Loucy (cell line): Measurements from ENCODE around the gene GALT.

Experiments used
- H2AFZ ChIP-seq: fragments of 200-600 bp; sonication (generic); 2 replicates; pipeline ENCODE4 v1.6.0; 2016; ENCODE audit warnings: antibody characterized with exemption, mild to moderate bottlenecking, low read length, moderate library complexity
- H3F3A ChIP-seq: fragments of 200-600 bp; 2 replicates; pipeline ENCODE4 v1.6.0; 2016; ENCODE audit warnings: antibody characterized with exemption, low read depth, mild to moderate bottlenecking
- H3K27me3 ChIP-seq: fragments of 200-600 bp; sonication (generic); 2 replicates; pipeline ENCODE4 v1.6.1; 2014; ENCODE audit warnings: low read length, mild to moderate bottlenecking; ENCODE audit not compliant: insufficient read depth, poor library complexity, severe bottlenecking
- H3K36me3 ChIP-seq: fragments of 200-600 bp; sonication (generic); 2 replicates; pipeline ENCODE4 v1.6.1; 2016; ENCODE audit warnings: low read length; ENCODE audit not compliant: insufficient read depth
- H3K4me1 ChIP-seq: fragments of 200-600 bp; sonication (generic); 2 replicates; pipeline ENCODE4 v1.5.1; 2014; ENCODE audit warnings: low read length, mild to moderate bottlenecking; ENCODE audit not compliant: insufficient read depth, poor library complexity, severe bottlenecking
- H3K4me2 ChIP-seq: fragments of 200-600 bp; sonication (generic); 2 replicates; pipeline ENCODE4 v1.6.0; 2014; ENCODE audit warnings: antibody characterized with exemption, low read length, low read depth, mild to moderate bottlenecking; ENCODE audit not compliant: poor library complexity, severe bottlenecking
- H3K4me3 ChIP-seq: fragments of 200-600 bp; sonication (generic); 2 replicates; pipeline ENCODE4 v1.5.1; 2014; ENCODE audit warnings: low read length, mild to moderate bottlenecking, mixed read lengths; ENCODE audit not compliant: poor library complexity, severe bottlenecking
- H3K79me2 ChIP-seq: fragments of 200-600 bp; sonication (generic); 2 replicates; pipeline ENCODE4 v1.6.1; 2014; ENCODE audit warnings: low read length; ENCODE audit not compliant: insufficient read depth
- H3K9ac ChIP-seq: fragments of 200-600 bp; sonication (generic); 2 replicates; pipeline ENCODE4 v1.6.0; 2014; ENCODE audit warnings: mild to moderate bottlenecking, low read depth, low read length, moderate library complexity; ENCODE audit not compliant: poor library complexity, severe bottlenecking
- H3K9me2 ChIP-seq: fragments of 200-600 bp; sonication (generic); replicated peaks from 2 replicates; pipeline ENCODE4 v1.6.1; 2016; ENCODE audit warnings: low read depth, low read length, mixed read lengths
- H3K9me3 ChIP-seq: fragments of 200-600 bp; sonication (generic); 2 replicates; pipeline ENCODE4 v1.6.1; 2014; ENCODE audit warnings: mild to moderate bottlenecking, antibody characterized with exemption, low read length, low read depth; ENCODE audit not compliant: insufficient read depth
- H4K20me1 ChIP-seq: fragments of 200-600 bp; sonication (generic); 2 replicates; pipeline ENCODE4 v1.6.0; 2014; ENCODE audit warnings: antibody characterized with exemption, low read length, mild to moderate bottlenecking; ENCODE audit not compliant: insufficient read depth, poor library complexity, severe bottlenecking
- EZH2phosphoT487 ChIP-seq: fragments of 200-600 bp; IDR thresholded peaks from 2 replicates; pipeline ENCODE4 v1.6.1; 2018; ENCODE audit warnings: antibody characterized with exemption, mild to moderate bottlenecking, moderate library complexity, borderline replicate concordance
- TF ChIP-seq, protein P1 (sequence below): fragments of 200-600 bp; sonication (generic); conservative IDR thresholded peaks from 2 replicates; pipeline ENCODE4 v1.5.1; 2014; ENCODE audit warnings: mild to moderate bottlenecking, antibody characterized with exemption, low read length

Gene GALT

DNA sequence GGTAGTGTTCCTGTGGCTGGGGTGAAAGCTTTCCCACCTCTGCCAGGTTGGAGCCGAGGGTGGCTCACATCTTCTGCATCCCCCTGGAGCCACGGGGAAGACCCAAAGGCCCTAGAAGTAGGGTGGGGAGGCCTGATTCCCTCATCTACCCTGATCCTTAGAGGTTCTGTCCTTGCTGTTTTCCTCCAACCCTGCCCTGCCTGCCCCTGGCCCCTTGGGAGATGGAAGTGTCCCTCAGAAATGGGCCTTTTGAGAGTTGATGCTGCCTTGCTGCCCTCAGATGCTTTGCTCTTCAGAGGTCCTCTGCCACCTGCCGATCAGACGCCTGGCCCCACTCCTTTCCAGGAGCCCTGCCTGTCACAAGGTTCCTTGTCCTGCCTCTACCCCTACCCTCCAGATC is 38.3 kb downstream of the GALT start:
- no peaks in the 10 kb centered on the region for H3K36me3 ChIP-seq
- no peak overlapping the region for H3K4me2 ChIP-seq
- no peaks in the 10 kb centered on the region for H3K4me1 ChIP-seq
- no peaks in the 10 kb centered on the region for H3F3A ChIP-seq
- H3K9ac ChIP-seq, result no peak overlapping the region
- no peaks in the 10 kb centered on the region for H4K20me1 ChIP-seq
- no peaks in the 10 kb centered on the region for H3K9me2 ChIP-seq
- no peak overlapping the region for H2AFZ ChIP-seq
- H3K27me3 ChIP-seq, result no peaks in the 10 kb centered on the region
- no peaks in the 10 kb centered on the region for H3K9me3 ChIP-seq
- TF ChIP-seq, protein P1, sequence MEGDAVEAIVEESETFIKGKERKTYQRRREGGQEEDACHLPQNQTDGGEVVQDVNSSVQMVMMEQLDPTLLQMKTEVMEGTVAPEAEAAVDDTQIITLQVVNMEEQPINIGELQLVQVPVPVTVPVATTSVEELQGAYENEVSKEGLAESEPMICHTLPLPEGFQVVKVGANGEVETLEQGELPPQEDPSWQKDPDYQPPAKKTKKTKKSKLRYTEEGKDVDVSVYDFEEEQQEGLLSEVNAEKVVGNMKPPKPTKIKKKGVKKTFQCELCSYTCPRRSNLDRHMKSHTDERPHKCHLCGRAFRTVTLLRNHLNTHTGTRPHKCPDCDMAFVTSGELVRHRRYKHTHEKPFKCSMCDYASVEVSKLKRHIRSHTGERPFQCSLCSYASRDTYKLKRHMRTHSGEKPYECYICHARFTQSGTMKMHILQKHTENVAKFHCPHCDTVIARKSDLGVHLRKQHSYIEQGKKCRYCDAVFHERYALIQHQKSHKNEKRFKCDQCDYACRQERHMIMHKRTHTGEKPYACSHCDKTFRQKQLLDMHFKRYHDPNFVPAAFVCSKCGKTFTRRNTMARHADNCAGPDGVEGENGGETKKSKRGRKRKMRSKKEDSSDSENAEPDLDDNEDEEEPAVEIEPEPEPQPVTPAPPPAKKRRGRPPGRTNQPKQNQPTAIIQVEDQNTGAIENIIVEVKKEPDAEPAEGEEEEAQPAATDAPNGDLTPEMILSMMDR, result no peak
- no peak for TF ChIP-seq EZH2phosphoT487
- H3K4me3 ChIP-seq, result no peak overlapping the region
- H3K79me2 ChIP-seq, result no peaks in the 10 kb centered on the region

DNA sequence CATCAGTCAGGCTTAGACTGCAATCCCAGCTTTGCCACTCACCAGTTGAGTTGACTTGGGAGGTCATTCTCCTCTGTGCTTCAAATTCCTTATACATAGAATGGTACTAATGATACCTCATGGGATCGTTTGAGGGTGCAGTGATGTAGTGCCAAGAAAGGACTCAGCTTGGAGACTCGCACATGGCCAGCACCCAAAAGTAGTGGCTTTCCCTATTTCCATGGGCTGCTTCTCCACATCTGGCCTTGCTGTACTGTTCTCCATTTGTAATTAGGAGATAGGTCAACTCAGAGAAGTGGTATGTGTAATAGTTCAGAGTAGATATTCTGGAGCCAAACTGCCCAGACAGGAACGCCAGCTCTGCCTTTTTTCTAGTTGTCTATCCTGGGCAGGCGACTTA is 39.1 kb downstream of the GALT start:
- no peak overlapping the region for H2AFZ ChIP-seq
- no peaks in the 10 kb centered on the region for H3K9me2 ChIP-seq
- no peaks in the 10 kb centered on the region for H3K27me3 ChIP-seq
- H3K79me2 ChIP-seq, result no peaks in the 10 kb centered on the region
- no peak overlapping the region for H3K9ac ChIP-seq
- H3K36me3 ChIP-seq, result no peaks in the 10 kb centered on the region
- no peak overlapping the region for H3K4me3 ChIP-seq
- no peaks in the 10 kb centered on the region for H3K4me1 ChIP-seq
- no peaks in the 10 kb centered on the region for H4K20me1 ChIP-seq
- H3K9me3 ChIP-seq, result no peaks in the 10 kb centered on the region
- H3F3A ChIP-seq, result no peaks in the 10 kb centered on the region
- H3K4me2 ChIP-seq, result no peak overlapping the region
- TF ChIP-seq, protein P1, result no peak
- TF ChIP-seq EZH2phosphoT487, result no peak

DNA sequence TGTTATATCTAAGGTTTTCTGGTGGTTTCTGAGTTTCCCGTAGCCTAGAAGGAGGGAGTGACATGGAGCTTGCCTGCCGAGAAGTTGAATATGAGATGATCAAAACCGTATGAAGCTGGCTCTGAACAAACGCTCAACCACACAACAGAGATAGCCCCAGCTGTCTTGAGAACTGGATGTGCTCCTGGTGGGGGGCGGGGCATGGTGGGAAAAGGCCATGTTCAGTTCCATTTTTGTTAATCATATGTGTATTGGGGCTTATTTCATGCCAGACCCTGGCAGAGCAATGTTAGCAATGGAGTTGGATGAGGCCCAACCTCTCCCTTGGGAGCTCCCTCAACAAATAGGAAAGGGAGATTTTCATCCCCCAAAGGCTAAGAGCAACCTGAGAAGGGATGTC is 39.8 kb downstream of the GALT start:
- Histone ChIP-seq H3K4me2 (no peak overlapping the region), H3F3A (no peaks in the 10 kb centered on the region), H3K4me1 (no peaks in the 10 kb centered on the region), H3K9me2 (no peaks in the 10 kb centered on the region), H2AFZ (no peak overlapping the region), H3K9ac (no peak overlapping the region), H3K36me3 (no peaks in the 10 kb centered on the region), H4K20me1 (no peaks in the 10 kb centered on the region), H3K79me2 (no peaks in the 10 kb centered on the region), H3K9me3 (no peaks in the 10 kb centered on the region), H3K4me3 (no peak overlapping the region), H3K27me3 (no peaks in the 10 kb centered on the region)
- TF ChIP-seq EZH2phosphoT487, result no peak
- TF ChIP-seq, protein P1, result no peak
